KMS-11 (cell line): ENCODE results near the gene RNLS.

ENCODE experiments used
- H2AFZ ChIP-seq: fragments of 200-600 bp; sonication (generic); 2 replicates; pipeline ENCODE4 v1.6.1; 2016; ENCODE audit warnings: antibody characterized with exemption, mixed run types, low read depth
- H3K27ac ChIP-seq: fragments of 200-600 bp; sonication (generic); 2 replicates; pipeline ENCODE4 v1.6.1; 2016; ENCODE audit warnings: mild to moderate bottlenecking, mixed run types
- H3K27me3 ChIP-seq: fragments of 200-600 bp; sonication (generic); 2 replicates; pipeline ENCODE4 v1.6.1; 2017; ENCODE audit warnings: mild to moderate bottlenecking, low read depth, mixed run types, moderate library complexity; ENCODE audit not compliant: insufficient read depth
- H3K36me3 ChIP-seq: fragments of 200-600 bp; sonication (generic); 2 replicates; pipeline ENCODE4 v1.6.1; 2017; ENCODE audit warnings: mild to moderate bottlenecking, mixed run types; ENCODE audit not compliant: insufficient read depth
- H3K4me1 ChIP-seq: fragments of 200-600 bp; sonication (generic); 2 replicates; pipeline ENCODE4 v1.6.1; 2016; ENCODE audit warnings: mild to moderate bottlenecking, low read depth, mixed run types; ENCODE audit not compliant: poor library complexity, severe bottlenecking
- H3K4me2 ChIP-seq: fragments of 200-600 bp; sonication (generic); 2 replicates; pipeline ENCODE4 v1.7.0; 2016; ENCODE audit warnings: mild to moderate bottlenecking, mixed run types
- H3K4me3 ChIP-seq: fragments of 200-600 bp; sonication (generic); IDR thresholded peaks from 2 replicates; pipeline ENCODE4 v1.6.1; 2017; ENCODE audit warnings: low read depth, low read length, mixed read lengths; ENCODE audit not compliant: insufficient read depth
- H3K79me2 ChIP-seq: fragments of 200-600 bp; sonication (generic); 2 replicates; pipeline ENCODE4 v1.6.1; 2016; ENCODE audit warnings: low read depth, mixed run types; ENCODE audit not compliant: insufficient read depth
- H3K9ac ChIP-seq: fragments of 200-600 bp; sonication (generic); 2 replicates; pipeline ENCODE4 v1.6.1; 2016; ENCODE audit warnings: mild to moderate bottlenecking, mixed run types
- H4K20me1 ChIP-seq: fragments of 200-600 bp; sonication (generic); 2 replicates; pipeline ENCODE4 v1.6.1; 2016; ENCODE audit warnings: mild to moderate bottlenecking, mixed run types; ENCODE audit not compliant: insufficient read depth
- TF ChIP-seq, protein P1 (sequence below): fragments of 200-600 bp; sonication (generic); conservative IDR thresholded peaks from 2 replicates; pipeline ENCODE4 v1.6.1; 2017; ENCODE audit warnings: low read depth, mild to moderate bottlenecking, antibody characterized with exemption, low read length, moderate library complexity, mixed read lengths

RNLS gene

DNA sequence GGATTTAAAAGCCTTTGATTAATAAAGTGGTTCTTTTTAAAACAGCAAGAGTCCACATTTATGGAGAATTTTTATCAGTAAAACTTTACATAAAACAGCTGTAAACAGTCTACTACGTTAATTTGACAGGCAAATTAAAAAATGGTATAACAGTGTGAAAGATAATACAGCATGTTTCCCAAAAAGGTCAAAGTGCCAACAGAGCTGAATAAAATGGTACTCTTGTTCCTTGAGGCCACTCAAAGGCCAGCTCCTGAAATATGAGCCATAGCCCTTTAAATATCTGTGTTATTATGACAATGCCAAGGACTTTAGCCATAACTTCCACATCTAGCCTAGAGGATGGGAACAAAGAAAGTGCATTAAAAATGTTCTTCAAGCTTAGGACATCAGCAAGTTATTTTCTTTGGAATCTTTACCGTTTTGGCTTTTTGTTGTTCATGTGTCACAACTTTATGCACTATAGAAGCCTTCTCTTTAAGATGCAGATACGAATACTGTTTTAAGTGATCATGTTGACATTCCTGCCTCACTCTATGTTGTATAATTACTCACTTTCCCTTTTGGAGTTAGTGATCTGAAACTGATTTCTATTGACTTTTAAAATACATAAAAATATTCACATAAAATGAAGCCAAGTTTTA, 165.6 kb downstream of the RNLS start:
- Histone ChIP-seq H3K79me2 (no peaks in the 10 kb centered on the region), H3K4me3 (no peak overlapping the region)
- TF ChIP-seq, protein P1, sequence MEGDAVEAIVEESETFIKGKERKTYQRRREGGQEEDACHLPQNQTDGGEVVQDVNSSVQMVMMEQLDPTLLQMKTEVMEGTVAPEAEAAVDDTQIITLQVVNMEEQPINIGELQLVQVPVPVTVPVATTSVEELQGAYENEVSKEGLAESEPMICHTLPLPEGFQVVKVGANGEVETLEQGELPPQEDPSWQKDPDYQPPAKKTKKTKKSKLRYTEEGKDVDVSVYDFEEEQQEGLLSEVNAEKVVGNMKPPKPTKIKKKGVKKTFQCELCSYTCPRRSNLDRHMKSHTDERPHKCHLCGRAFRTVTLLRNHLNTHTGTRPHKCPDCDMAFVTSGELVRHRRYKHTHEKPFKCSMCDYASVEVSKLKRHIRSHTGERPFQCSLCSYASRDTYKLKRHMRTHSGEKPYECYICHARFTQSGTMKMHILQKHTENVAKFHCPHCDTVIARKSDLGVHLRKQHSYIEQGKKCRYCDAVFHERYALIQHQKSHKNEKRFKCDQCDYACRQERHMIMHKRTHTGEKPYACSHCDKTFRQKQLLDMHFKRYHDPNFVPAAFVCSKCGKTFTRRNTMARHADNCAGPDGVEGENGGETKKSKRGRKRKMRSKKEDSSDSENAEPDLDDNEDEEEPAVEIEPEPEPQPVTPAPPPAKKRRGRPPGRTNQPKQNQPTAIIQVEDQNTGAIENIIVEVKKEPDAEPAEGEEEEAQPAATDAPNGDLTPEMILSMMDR = no peak

DNA sequence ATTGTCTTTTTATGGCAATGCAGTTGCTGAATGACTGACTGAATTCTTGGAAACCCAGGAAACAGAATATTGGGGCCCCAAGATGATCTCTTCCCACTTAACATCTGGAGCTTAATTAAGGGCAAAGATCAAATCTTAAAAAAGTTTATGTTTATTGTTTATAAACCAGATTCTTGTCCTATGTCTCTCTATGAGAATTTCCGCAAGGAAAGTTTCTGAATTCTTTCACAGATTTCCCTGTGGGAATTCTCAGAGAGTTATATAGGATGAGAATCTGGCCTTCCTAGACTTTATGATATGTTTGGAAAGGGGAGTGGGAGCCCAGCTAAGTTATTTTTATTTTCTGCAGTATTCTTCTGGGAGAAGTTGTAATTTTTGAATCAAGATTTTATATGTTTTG, 166.3 kb downstream of the RNLS start:
- Histone ChIP-seq H3K79me2 (no peaks in the 10 kb centered on the region), H3K4me1 (peaks cover 54% of the 10 kb centered on the region), H4K20me1 (no peaks in the 10 kb centered on the region), H3K9ac (no peak overlapping the region), H3K27me3 (no peaks in the 10 kb centered on the region), H3K36me3 (no peaks in the 10 kb centered on the region), H3K4me3 (no peak overlapping the region), H2AFZ (no peak overlapping the region), H3K27ac (no peak overlapping the region), H3K4me2 (peak overlapping the region; percentile 24; the same call in 1 of the 2 replicates)
- TF ChIP-seq, protein P1 = no peak

More for the DNA sequence above, 165.6 kb downstream of the RNLS start:
- Histone ChIP-seq H3K4me1 (peaks cover 47% of the 10 kb centered on the region), H3K27ac (no peak overlapping the region), H3K27me3 (no peaks in the 10 kb centered on the region), H3K36me3 (no peaks in the 10 kb centered on the region), H3K9ac (no peak overlapping the region), H4K20me1 (no peaks in the 10 kb centered on the region), H2AFZ (no peak overlapping the region), H3K4me2 (no peak overlapping the region)

DNA sequence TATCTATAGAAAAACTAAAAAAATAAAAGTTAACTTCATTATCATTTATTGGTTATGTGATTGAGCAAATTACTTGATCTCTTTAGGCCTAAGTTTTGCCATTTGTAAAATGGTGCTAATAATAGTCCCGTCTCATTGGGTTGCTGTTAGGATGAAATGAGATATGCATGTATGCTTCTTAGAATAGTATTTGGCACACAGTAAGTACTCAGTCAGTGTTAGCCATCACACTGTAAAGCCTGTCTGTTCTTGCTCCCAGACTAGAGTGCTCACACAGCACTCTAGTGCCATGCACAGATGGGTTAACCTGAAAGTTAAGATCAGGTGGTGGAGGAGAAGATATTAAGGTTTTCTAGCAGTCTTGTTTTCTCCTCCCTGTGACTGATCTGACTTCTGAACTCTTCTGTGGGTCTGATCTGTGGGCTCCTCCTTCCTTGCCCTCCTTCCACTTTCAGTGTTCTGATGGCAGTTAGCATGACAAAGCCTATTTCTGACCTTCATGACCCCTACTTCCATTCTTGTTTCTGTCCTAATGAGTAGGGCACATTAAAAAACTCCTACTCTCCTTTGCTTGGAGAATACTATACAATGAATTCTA, 167.5 kb downstream of the RNLS start:
- no peaks in the 10 kb centered on the region for H3K27me3 ChIP-seq
- H4K20me1 ChIP-seq = no peaks in the 10 kb centered on the region
- H3K4me3 ChIP-seq = no peak overlapping the region
- no peak overlapping the region for H2AFZ ChIP-seq
- no peaks in the 10 kb centered on the region for H3K36me3 ChIP-seq
- peak overlapping the region; percentile 24; the same call in 1 of the 2 replicates for H3K27ac ChIP-seq
- H3K79me2 ChIP-seq = no peaks in the 10 kb centered on the region
- H3K4me2 ChIP-seq = peak overlapping the region; percentile 31
- H3K4me1 ChIP-seq = peaks cover 66% of the 10 kb centered on the region
- TF ChIP-seq, protein P1 = no peak
- no peak overlapping the region for H3K9ac ChIP-seq

DNA sequence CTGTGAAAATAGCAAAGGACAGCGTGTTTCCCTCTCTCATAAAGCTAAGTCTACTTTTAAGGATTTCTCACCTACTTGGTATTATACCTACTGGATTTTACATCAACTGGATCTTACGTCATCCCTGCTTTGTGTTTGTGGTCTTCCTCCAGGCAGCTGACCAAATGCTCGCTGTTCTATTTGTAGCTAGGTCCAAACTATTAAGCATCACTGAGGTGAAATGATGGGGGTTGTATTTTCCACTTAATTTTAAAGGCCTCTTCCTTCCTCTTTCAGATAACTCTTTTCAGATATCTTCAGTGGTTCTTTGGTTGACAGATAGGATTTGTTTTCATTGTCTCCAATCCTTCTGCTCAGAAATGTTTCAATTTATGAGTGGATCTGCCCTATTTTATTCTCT, 169.7 kb downstream of the RNLS start:
- no peaks in the 10 kb centered on the region for H3K27me3 ChIP-seq
- no peak overlapping the region for H3K9ac ChIP-seq
- no peaks in the 10 kb centered on the region for H3K79me2 ChIP-seq
- H3K4me2 ChIP-seq = peak overlapping the region; percentile 12
- H3K4me1 ChIP-seq = peaks cover 88% of the 10 kb centered on the region
- H2AFZ ChIP-seq = no peak overlapping the region
- TF ChIP-seq, protein P1 = no peak
- H3K27ac ChIP-seq = no peak overlapping the region
- no peaks in the 10 kb centered on the region for H4K20me1 ChIP-seq
- H3K4me3 ChIP-seq = no peak overlapping the region
- H3K36me3 ChIP-seq = no peaks in the 10 kb centered on the region
